GM12878 (cell line): Measurements from ENCODE around the gene ANKRD28. TPM values are rescaled to one million over a fixed set of nuclear protein-coding genes. Genes with fewer than 3 reads are reported as not detected.

Experiments
- ATAC-seq: fragments of 200-7000 bp; cut with Tn5 transposase; 3 replicates; pipeline ENCODE4 v1.9.1; 2020; ENCODE audit warnings: mild to moderate bottlenecking, moderate library complexity
- BruUV-seq: library from RNA; stranded (reverse); fragments of 400-500 nt; replicated peaks from 2 replicates; lab custom pipeline; 2021; lab: Mats Ljungman, UMichigan
- CTCF ChIA-PET: fragments of 300-600 bp; sonication (Branson Sonifier 250); formaldehyde crosslinking; extraction: SDS; loops from one replicate; lab custom pipeline; 2021; ENCODE audit warnings: inconsistent platforms; lab: Yijun Ruan, JAX
- POLR2A ChIA-PET: fragments of 350-600 bp; formaldehyde crosslinking; extraction: SDS; loops from one replicate; lab custom pipeline; 2021; ENCODE audit warnings: inconsistent platforms; lab: Charles Lee
- RAD21 ChIA-PET: fragments of 300-600 bp; sonication (Branson Sonifier 250); formaldehyde crosslinking; loops from one replicate; lab custom pipeline; 2023; ENCODE audit warnings: antibody characterized with exemption; ENCODE audit not compliant: unreplicated experiment; lab: Charles Lee
- SMC1A ChIA-PET: fragments of 300-600 bp; sonication (Branson Sonifier 250); formaldehyde crosslinking; loops from one replicate; lab custom pipeline; 2023; ENCODE audit not compliant: unreplicated experiment, uncharacterized antibody; lab: Charles Lee
- DNase-seq: peaks from one replicate; pipeline ENCODE4 v3.0.0-alpha.2; 2011; ENCODE audit warnings: low read depth, low spot score
- FAIRE-seq: peaks from 3 replicates; lab custom pipeline; 2011; peaks lifted over from hg19 to GRCh38; lab: Jason Lieb, UNC
- H2AFZ ChIP-seq: 2 replicates; pipeline ENCODE4 v1.6.0; 2011; ENCODE audit warnings: low read depth, low read length, control low read depth; ENCODE audit not compliant: control insufficient read depth
- H3K27ac ChIP-seq: 2 replicates; pipeline ENCODE4 v1.5.1; 2011; ENCODE audit warnings: control low read depth; ENCODE audit not compliant: control insufficient read depth, insufficient read depth
- H3K27me3 ChIP-seq, 2 experiments: replicated peaks in 1 of 2; 2 replicates each; pipeline versions ENCODE4 v1.6.0 to v1.6.1; 2011; ENCODE audit warnings: low read length in 1 of 2; ENCODE audit not compliant: control insufficient read depth in 2 of 2, insufficient read depth in 2 of 2
- H3K36me3 ChIP-seq, 2 experiments: 2 replicates each; pipeline ENCODE4 v1.5.1; 2011; ENCODE audit warnings: low read length in 1 of 2; ENCODE audit not compliant: control insufficient read depth in 2 of 2, insufficient read depth in 2 of 2
- H3K4me1 ChIP-seq: 2 replicates; pipeline ENCODE4 v1.6.1; 2011; ENCODE audit warnings: mild to moderate bottlenecking, low read length, moderate library complexity, mixed read lengths; ENCODE audit not compliant: control insufficient read depth, insufficient read depth
- H3K4me2 ChIP-seq: 2 replicates; pipeline ENCODE4 v1.6.0; 2011; ENCODE audit warnings: control low read depth; ENCODE audit not compliant: control insufficient read depth, insufficient read depth
- H3K4me3 ChIP-seq: fragments of 200-600 bp; sonication (generic); 2 replicates; pipeline ENCODE4 v1.5.1; 2016
- H3K79me2 ChIP-seq: 2 replicates; pipeline ENCODE4 v1.6.0; 2011; ENCODE audit warnings: low read length; ENCODE audit not compliant: control insufficient read depth, insufficient read depth
- H3K9ac ChIP-seq: 2 replicates; pipeline ENCODE4 v1.8.0; 2011; ENCODE audit warnings: low read length, control low read depth, mixed read lengths; ENCODE audit not compliant: control insufficient read depth, insufficient read depth
- H3K9me3 ChIP-seq: replicated peaks from 3 replicates; pipeline ENCODE4 v1.5.1; 2011; ENCODE audit warnings: mild to moderate bottlenecking, low read length; ENCODE audit not compliant: control insufficient read depth, insufficient read depth
- H4K20me1 ChIP-seq: 2 replicates; pipeline ENCODE4 v1.6.0; 2011; ENCODE audit not compliant: control insufficient read depth, insufficient read depth
- E4F1 ChIP-seq: fragments of 450-650 bp; IDR thresholded peaks from 2 replicates; pipeline ENCODE4 v1.6.1; 2018; ENCODE audit warnings: borderline replicate concordance, mild to moderate bottlenecking; ENCODE audit not compliant: partially characterized antibody
- FOS ChIP-seq: IDR thresholded peaks from 3 replicates; pipeline ENCODE4 v1.6.1; 2011; ENCODE audit warnings: borderline replicate concordance; ENCODE audit not compliant: insufficient read length; ENCODE audit errors: extremely low read depth
- HDAC2 ChIP-seq: fragments of 200-600 bp; sonication (generic); IDR thresholded peaks from 2 replicates; pipeline ENCODE4 v1.6.1; 2017
- IKZF1 ChIP-seq: fragments of 450-650 bp; conservative IDR thresholded peaks from 2 replicates; pipeline ENCODE4 v1.6.1; 2017; ENCODE audit warnings: antibody characterized with exemption, mild to moderate bottlenecking
- IKZF2 ChIP-seq, 2 experiments: fragments of 450-650 bp; IDR thresholded peaks; 2 replicates each; pipeline ENCODE4 v1.6.1; 2017; ENCODE audit warnings: mild to moderate bottlenecking in 2 of 2, moderate library complexity in 2 of 2
- JUNB ChIP-seq: IDR thresholded peaks from 2 replicates; pipeline ENCODE4 v1.6.1; 2016; ENCODE audit warnings: antibody characterized with exemption, mild to moderate bottlenecking
- MEF2B ChIP-seq: fragments of 450-650 bp; IDR thresholded peaks from 2 replicates; pipeline ENCODE4 v1.6.1; 2018; ENCODE audit warnings: mild to moderate bottlenecking, moderate library complexity; ENCODE audit not compliant: partially characterized antibody, poor library complexity, severe bottlenecking
- MLLT1 ChIP-seq: fragments of 450-650 bp; IDR thresholded peaks from 2 replicates; pipeline ENCODE4 v1.6.1; 2016; ENCODE audit warnings: mild to moderate bottlenecking
- SIN3A ChIP-seq: IDR thresholded peaks from 2 replicates; pipeline ENCODE4 v1.6.1; 2012; ENCODE audit warnings: low read depth, low read length, improper control_type of control experiment
- SKIL ChIP-seq: fragments of 450-650 bp; IDR thresholded peaks from 2 replicates; pipeline ENCODE4 v1.6.1; 2017; ENCODE audit warnings: mild to moderate bottlenecking, low read depth, inconsistent platforms; ENCODE audit not compliant: poor library complexity, severe bottlenecking
- STAT3 ChIP-seq: IDR thresholded peaks from 2 replicates; pipeline ENCODE4 v1.6.1; 2011; ENCODE audit warnings: low read depth, low read length, improper control_type of control experiment
- TARDBP ChIP-seq: IDR thresholded peaks from 2 replicates; pipeline ENCODE4 v1.6.1; 2016; ENCODE audit warnings: borderline replicate concordance
- TCF12 ChIP-seq: IDR thresholded peaks from 2 replicates; pipeline ENCODE4 v1.6.1; 2011; ENCODE audit warnings: low read depth, mild to moderate bottlenecking, low read length
- ZBTB33 ChIP-seq: fragments of 450-650 bp; IDR thresholded peaks from 2 replicates; pipeline ENCODE4 v1.6.1; 2017; ENCODE audit warnings: mild to moderate bottlenecking
- ZNF24 ChIP-seq: fragments of 450-650 bp; IDR thresholded peaks from 2 replicates; pipeline ENCODE4 v1.6.1; 2017; ENCODE audit warnings: antibody characterized with exemption, mild to moderate bottlenecking
- WGBS: methylation state at CpG from one replicate; pipeline ENCODE4 v1.1.6; 2016; ENCODE audit warnings: low lambda C conversion rate; ENCODE audit not compliant: insufficient replicate concordance, insufficient coverage; ENCODE audit errors: missing lambda C conversion rate; 5-methylcytosine and 5-hydroxymethylcytosine counted together
- in situ Hi-C: fragments of 300-500 bp; cut with MboI; formaldehyde crosslinking; loops from 9 replicates; pipeline ENCODE4 v1.14.3; 2018; ENCODE audit warnings: mixed read lengths
- intact Hi-C: fragments of 100-400 bp; cut with micrococcal nuclease; formaldehyde crosslinking; loops from one replicate; pipeline ENCODE4 v1.14.2; 2022; ENCODE audit not compliant: unreplicated experiment
- polyA plus RNA-seq, 11 experiments: library from polyadenylated mRNA; depleted of rRNA in 4 of 11; unstranded in 6 of 11; stranded (reverse) in 5 of 11; fragments of >200 nt; fragmentation: Nextera tagmentation in 4 of 11; fragmentation: Illumina TruSeq in 1 of 11; extraction: Ambion mirVana in 4 of 11; extraction: Trizol in 1 of 11; gene quantifications; 1 replicate in 1 of 11; 2 replicates in 10 of 11; pipeline versions ENCODE4 v1.2.1 to v1.2.3, GENCODE V29; 2011 to 2016; ENCODE audit warnings: inconsistent platforms in 2 of 11, missing spikeins in 2 of 11, low read depth in 1 of 11
- total RNA-seq, 4 experiments: library from RNA; depleted of rRNA in 3 of 4; stranded (reverse); fragments of >200 nt in 3 of 4; fragmentation: Illumina TruSeq in 1 of 4; extraction: Trizol in 1 of 4; gene quantifications; 2 replicates each; pipeline versions ENCODE4 v1.2.1 to v1.2.3, GENCODE V29; 2013 to 2021

Gene ANKRD28
- total and polyA plus RNA-seq, 10 of the 15 experiments (the other 5 are each of a cell fraction or from before 2014, with no cell fraction given): 11.2 to 105 (median 38.3) TPM

- TF ChIP-seq MEF2B: no peak
- TF ChIP-seq JUNB: no peak
- TF ChIP-seq, all 136 proteins: peak for 0
Observed at GRCh38 chr3:15673536-15673935, 124.2 kb downstream of the ANKRD28 start (continued).

GRCh38 chr3:15667484-15667883 is 130.3 kb downstream of the ANKRD28 start:
- BruUV-seq: no TSS peak
- Histone ChIP-seq H3K36me3 (peaks cover 0 to 10% of the 10 kb centered on the region in 2 experiments; a peak in 2 of 4 replicates), H2AFZ (no peak overlapping the region), H3K4me1 (peaks cover 3% of the 10 kb centered on the region; the same call in 1 of the 2 replicates), H3K9me3 (no peaks in the 10 kb centered on the region; the same call in 2 of the 3 replicates), H3K27ac (no peak overlapping the region; the same call in 1 of the 2 replicates), H3K4me2 (peak overlapping the region; percentile 23; the same call in 1 of the 2 replicates), H4K20me1 (no peaks in the 10 kb centered on the region), H3K79me2 (no peaks in the 10 kb centered on the region), H3K27me3 (no peaks in the 10 kb centered on the region), H3K4me3 (no peak overlapping the region), H3K9ac (no peak overlapping the region)
- FAIRE-seq: no peak
- 10% methylated on average over 3 of the region's 3 CpGs for WGBS
- in situ Hi-C loops: no loop called here
- DNase-seq: peak; percentile 45
- ChIA-PET POLR2A (interaction anchor here (1.8 kb wide), 1 partner anchor 31 kb away, joined by 4 read pairs; no protein-coding TSS in a partner anchor), SMC1A (interaction anchor here (0.7 to 2.7 kb wide), 14 partner anchors 8 to 145 kb away, joined by 3 to 16 read pairs (median 5); partner anchors contain the start of gene ANKRD28), CTCF (interaction anchor here (1.1 to 1.6 kb wide), 7 partner anchors 18 to 146 kb away, joined by 3 to 9 read pairs (median 5); no protein-coding TSS in a partner anchor), RAD21 (interaction anchor here (0.8 to 1.7 kb wide), 7 partner anchors 9 to 129 kb away, joined by 3 to 12 read pairs (median 4); no protein-coding TSS in a partner anchor)
- intact Hi-C loops: loop anchor here (5.0 kb wide), 1 partner anchor 35 kb away; no protein-coding TSS in a partner anchor
- peak; percentile 88 for ATAC-seq
- peak; percentile 34; the same call in 1 of the 2 replicates for TF ChIP-seq IKZF1
- TF ChIP-seq MLLT1: 0 out of 2 replicates have a peak, but pooled peaks have one; percentile 16
- no peak for TF ChIP-seq E4F1
- peak; percentile 88 for TF ChIP-seq ZNF24
- no peak for TF ChIP-seq HDAC2
- TF ChIP-seq IKZF2 (IDR thresholded peaks at IDR 0.05): peak in 1 of 2 experiments; percentile 25; a peak in 1 of 4 replicates
- TF ChIP-seq SKIL: no peak
- no peak for TF ChIP-seq TCF12
- TF ChIP-seq FOS: no peak
- no peak for TF ChIP-seq SIN3A
- TF ChIP-seq ZBTB33: no peak
- no peak for TF ChIP-seq TARDBP
- no peak for TF ChIP-seq STAT3
